H54 (cell line): ENCODE measurements around the gene TTYH3.

Experiments used
- DNase-seq: peaks from one replicate; pipeline ENCODE4 v3.0.0; 2011; ENCODE audit warnings: low spot score, mixed read lengths; ENCODE audit not compliant: insufficient read length
- FAIRE-seq: peaks from 3 replicates; lab custom pipeline; 2011; peaks lifted over from hg19 to GRCh38; lab: Jason Lieb, UNC
- POLR2A ChIP-seq: IDR thresholded peaks from 2 replicates; pipeline ENCODE4 v1.6.1; 2011; ENCODE audit warnings: low read depth, mild to moderate bottlenecking, low read length

Gene TTYH3

DNA sequence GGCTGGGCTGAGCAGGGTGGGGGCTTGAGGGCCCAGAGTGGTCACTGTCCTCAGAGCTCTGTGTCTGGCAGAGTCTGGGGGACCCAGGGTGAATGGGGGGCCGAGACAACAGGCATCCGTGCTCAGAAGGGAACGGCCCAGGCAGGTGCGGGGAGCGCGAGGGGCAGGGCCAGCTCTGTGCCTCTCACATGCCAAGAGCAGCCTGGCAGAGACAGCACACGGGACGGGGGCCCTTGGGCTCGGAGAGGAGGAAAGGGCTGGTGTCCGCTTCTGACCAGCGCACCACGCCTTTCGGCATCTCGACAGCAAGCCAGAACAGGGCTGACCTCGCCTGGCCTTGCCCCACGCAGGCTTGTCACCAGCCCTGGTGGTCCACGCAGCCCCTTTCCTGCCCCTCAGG lies 69.6 kb downstream of the TTYH3 start:
- FAIRE-seq: no peak
- no peak for DNase-seq
- no peak for TF ChIP-seq POLR2A

DNA sequence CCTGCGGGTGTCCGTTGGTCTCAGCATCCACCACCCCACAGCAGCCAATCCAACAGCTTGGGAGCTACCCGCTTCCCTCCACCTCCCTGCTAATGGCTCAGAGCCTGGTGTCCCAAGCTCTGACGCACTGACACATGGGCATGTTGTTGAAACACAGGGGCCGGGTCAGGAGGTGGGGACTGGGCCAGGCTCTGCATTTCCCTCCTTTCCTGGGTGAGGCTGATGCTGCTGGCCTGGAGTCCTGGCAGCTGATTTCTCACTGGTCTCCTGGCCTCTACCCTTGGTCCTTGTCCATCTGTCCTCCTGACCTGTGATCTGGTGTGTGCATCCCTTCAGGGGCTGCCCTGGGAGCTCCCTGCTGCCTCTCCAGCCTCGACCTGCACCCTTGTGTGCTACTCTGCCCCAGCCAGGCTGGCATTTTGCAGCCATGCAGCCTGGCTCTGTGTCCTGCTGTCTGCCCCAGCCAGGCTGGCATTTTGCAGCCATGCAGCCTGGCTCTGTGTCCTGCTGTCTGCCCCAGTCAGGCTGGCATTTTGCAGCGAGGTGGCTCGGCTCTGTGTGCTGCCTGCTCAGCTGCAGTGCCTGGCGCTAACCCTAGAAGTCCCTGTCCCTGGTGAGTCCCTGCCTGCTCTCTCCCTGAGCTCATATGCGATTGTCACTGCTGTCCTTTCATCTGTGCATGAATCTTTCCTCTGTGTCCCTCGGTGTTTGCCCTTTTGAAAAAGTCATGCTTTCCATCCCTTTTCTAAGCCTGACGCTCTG lies 70.2 kb downstream of the TTYH3 start:
- FAIRE-seq (no peak), DNase-seq (peak; percentile 86)
- TF ChIP-seq POLR2A: no peak

DNA sequence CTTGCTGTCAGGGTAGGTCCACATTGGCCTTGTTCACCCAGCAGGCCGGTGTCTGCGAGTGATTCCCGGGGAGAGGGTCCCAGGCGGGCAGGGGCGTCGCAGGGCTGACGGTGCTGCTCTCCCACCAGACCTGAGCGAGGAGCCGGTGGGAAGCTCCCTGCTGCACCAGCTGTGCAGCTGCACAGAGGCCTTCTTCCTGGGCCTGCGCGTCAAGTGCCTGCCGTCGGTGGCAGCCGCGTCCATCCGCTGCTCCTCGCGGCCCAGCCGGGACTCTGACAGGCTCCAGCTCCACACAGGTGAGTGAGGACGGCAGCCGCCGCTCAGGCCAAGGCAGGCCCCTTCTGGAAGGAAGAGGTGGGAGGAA lies 70.8 kb downstream of the TTYH3 start:
- no peak for TF ChIP-seq POLR2A
- FAIRE-seq: no peak
- DNase-seq: no peak

DNA sequence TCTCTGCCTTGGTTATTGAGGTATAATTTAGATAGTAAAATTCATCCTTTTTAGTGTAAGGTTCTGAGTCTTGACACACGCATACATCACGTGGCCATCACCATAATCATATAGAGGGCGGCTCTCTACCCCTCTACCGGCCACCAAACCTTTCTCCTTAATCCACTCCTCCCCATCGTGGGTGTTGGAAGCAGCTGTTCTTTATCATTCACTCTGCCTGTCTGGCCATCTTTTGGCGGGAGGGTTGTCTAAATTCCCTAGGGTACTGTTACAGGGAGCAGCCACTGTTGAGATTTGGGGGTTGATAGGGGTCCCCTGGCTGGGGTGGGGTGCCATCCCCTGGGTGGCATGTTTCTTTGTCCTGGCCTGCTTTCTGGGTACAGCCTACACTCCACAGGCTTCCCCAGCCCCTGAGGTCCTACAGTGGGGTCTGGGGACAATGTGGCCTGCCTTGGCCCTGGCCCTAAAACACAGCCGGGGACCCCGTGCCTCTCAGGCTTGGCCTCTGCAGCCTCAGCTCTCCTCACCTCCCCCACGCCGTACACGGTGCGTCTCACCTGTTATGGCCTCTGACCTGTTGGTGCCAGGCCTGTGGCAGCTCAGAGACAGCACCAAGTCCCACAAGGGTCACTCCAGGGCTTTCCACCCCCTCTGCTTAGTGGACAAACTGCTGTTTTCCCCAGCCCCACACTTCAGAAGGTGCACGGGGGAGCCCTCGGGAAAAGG lies 73.7 kb downstream of the TTYH3 start:
- no peak for TF ChIP-seq POLR2A
- DNase-seq: no peak
- FAIRE-seq: no peak

DNA sequence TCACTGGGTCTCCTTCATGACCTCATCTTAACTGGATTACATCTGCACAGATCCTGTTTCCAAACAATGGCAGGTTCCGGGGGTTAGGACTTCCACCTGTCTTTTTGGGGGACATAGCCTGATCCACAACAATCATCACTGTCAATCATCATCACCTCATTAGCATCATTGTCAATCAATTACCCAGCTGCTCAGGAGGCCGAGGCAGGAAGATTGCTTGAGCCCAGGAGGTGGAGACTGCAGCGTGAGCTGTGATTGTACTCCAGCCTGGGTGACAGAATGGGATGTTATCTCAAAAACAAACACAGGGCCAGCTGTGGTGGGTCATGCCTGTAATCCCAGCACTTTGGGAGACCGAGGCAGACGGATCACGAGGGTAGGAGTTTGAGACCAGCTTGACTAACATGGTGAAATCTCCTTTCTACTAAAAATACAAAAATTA lies 74.9 kb downstream of the TTYH3 start:
- DNase-seq: no peak
- no peak for FAIRE-seq
- TF ChIP-seq POLR2A: no peak

DNA sequence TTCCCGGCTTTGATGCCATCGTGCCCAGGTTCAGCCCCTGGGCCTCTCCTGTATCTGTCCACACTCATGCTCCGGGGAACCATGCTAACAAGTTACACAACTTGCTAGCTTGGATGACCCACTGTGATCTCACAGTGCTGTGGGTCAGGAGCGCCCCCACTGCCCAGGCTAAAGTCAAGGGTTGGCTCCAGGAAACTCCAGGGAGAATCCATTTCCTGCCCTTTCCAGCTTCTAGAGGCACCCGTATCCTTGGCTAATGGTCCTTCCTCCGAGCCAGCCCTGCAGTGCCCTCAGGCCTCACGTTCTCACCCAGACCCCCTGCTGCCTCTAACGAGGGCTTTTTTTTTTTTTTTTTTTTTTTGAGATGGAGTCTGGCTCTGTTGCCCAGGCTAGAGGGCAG lies 75.7 kb downstream of the TTYH3 start:
- no peak for FAIRE-seq
- DNase-seq: no peak
- TF ChIP-seq POLR2A: no peak

DNA sequence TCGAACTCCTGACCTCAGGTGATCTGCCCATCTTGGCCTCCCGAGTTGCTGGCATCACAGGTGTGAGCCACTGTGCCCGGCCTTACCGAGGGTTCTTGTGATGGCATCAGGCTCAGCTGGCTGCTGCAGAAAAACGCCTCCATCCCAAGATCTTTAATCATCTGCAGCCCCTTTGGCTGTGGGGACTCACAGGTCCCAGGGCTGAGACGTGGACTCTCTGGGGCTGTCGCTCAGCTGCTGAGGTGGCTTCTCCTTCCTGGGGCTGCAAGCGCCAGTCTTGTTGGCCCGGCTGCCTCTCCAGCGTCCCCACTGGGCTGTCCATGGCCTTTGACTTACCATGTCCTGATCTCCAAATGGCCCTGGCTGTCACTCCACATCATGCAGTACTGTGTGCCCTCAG lies 76.3 kb downstream of the TTYH3 start:
- FAIRE-seq: no peak
- TF ChIP-seq POLR2A: no peak
- no peak for DNase-seq

DNA sequence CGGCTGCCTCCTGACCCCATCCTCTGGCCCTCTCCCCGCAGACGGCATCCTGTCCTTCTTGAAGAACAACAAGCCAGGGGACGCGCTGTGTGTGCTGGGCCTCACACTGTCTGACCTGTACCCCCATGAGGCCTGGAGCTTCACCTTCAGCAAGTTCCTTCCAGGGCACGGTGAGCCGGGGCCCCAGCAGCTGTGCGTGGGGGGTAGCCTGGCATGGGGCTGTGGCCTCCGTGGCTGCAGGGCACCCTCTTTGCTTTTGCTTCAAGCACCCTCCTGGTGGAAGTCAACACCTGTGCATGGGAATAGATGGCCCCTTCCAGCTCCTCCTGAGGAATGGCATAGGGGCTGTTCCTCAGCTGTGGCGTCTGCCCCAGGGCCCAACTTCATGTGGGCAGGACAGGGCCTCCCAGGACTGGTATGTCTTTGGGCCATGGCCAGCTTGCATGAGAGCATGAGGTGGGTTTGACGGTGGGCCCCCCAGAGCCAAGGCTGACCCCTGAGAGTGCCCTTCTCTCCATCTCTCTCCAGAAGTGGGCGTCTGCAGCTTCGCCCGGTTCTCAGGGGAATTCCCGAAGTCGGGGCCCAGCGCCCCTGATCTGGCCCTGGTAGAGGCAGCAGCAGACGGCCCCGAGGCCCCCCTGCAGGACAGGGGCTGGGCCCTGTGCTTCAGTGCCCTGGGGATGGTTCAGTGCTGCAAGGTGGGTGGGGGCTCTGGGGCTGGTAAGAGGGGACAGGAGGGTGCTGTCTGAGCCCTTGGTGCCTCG lies 76.9 kb downstream of the TTYH3 start:
- DNase-seq (no peak), FAIRE-seq (no peak)
- TF ChIP-seq POLR2A: no peak

DNA sequence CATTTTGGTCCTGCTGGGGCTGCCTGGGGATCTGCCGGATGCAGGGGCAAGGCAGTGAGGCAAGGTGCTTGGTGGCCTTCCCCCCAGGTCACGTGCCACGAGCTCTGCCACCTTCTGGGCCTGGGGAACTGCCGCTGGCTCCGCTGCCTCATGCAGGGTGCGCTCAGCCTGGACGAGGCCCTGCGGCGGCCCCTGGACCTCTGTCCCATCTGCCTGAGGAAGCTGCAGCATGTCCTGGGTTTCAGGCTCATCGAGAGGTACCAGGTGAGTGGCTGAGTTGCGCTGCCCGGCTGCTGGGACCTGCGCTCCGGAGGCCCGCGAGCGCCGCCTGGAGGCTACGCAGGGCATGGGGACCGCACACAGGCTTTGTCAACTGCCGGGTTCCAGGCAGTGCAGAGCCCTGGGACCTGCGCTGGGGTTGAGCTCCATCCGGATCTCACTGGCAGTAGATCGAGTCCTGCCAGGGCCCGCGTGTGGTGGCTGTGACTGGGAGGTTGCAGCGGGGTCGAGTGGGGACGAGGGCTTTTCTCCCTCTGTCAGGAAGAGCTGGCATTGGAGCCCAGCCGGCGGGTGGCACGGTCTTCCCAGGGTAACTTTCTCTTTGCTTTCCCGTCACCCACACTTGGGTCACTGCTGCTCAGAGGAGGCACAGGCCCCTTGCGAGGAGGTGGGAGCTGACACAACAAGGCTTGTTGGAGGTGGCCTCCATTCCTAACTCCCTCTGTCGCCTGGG lies 77.9 kb downstream of the TTYH3 start:
- FAIRE-seq (no peak), DNase-seq (no peak)
- no peak for TF ChIP-seq POLR2A

DNA sequence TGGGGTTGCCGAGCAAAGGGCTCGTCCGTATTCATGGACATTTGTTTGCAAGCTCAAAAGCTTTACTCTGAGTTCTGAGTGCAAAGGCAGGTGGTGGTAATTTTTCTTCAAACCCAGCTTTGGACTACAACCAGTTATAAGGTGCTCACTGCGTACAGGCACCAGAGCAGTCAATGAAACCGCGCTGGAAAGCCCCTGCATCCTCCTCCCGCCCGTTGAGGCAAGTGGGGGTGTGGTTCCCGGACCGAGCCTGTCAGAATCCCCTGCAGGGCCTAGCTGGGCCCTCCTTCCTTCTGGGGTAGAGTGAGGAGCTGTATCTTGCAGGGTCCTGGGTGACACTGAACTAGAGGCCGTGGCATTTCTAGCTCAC lies 78.5 kb downstream of the TTYH3 start:
- DNase-seq: no peak
- no peak for TF ChIP-seq POLR2A

DNA sequence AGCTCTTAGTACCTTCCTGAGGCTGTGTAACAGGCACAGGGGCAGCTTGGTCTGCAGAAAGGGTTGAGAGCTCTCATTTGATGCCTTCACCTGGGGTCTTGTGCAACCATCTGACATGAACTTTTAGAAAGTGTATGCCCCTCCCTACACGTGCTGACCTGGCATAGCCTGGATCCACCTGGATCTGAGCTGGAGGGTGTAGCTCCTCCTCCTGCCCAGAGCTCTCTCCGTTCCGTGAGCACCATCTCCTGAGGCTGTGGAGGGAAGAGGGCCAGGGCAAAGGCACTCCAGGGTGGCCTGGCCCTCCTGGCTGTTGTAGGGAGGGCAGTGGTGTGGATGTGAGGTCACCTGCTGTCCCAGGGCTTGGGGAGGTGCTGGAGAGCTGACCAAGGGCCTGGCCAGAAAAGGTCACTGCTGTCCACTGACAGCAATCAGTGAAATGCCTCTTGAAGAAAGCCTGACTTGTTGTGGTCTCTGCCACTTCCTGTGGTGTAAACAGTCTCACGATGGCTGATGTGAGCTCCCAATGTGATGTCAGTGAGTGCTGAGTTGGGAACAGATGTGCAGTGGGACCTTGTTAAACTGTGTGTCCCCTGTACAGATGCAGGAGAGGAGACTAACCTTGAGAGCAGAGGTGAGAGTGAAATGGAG lies 79.2 kb downstream of the TTYH3 start:
- DNase-seq (no peak), FAIRE-seq (no peak)
- no peak for TF ChIP-seq POLR2A

More for the DNA sequence above, 78.5 kb downstream of the TTYH3 start:
- FAIRE-seq: no peak

DNA sequence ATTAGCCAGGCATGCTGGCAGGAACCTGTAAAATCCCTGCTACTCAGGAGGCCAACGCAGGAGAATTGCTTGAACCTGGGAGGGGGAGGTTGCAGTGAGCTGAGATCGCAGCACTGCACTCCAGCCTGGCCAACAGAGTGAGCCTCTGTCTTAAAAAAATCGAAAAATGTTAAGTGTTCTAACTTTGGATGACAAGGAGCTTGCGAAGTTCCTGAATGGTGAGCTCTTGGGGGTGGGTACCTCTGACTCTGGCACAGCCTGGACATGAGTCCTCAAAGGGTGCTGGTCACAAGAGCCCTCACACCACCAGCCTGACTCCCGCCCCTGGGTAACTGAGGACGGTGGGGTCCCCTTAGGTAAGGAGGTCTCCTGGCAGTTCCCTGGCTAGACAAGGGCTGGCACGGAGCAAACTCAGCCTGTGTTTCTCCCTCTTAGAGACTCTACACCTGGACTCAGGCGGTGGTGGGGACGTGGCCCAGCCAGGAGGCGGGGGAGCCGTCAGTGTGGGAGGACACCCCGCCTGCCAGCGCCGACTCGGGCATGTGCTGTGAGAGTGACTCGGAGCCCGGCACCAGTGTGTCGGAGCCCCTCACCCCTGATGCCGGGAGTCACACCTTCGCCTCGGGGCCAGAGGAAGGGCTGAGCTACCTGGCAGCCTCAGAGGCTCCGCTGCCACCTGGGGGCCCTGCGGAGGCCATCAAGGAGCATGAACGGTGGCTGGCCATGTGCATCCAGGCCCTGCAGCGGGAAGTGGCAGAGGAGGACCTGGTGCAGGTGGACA lies 80.3 kb downstream of the TTYH3 start:
- FAIRE-seq (no peak), DNase-seq (no peak)
- no peak for TF ChIP-seq POLR2A

DNA sequence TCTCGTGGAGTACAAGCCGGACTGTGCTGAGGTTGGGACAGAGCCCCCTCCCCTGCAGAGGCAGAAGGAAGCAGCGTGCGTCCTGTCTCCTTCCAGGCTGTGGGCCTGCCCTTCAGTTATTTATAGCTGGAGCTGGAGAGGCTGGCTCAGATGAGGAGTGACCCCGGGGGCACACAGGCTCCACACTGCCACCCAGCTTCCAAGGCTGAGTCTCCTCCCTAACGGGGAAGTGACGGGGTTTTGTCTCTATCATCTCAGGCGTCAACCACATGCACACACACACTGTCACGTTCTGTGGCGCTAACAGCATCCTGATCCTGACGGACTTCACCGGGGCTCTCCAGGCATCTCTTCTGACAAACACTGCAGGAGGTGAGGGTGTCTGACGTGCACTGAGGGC lies 81.6 kb downstream of the TTYH3 start:
- DNase-seq (no peak), FAIRE-seq (no peak)
- TF ChIP-seq POLR2A: no peak
